ENCODE results near the gene FKBP7. TPM values are rescaled to one million over a fixed set of nuclear protein-coding genes. Genes with fewer than 3 reads are reported as not detected.
"Not testable (repeated sequence)": the region's sequence is repeated elsewhere in the genome, so short reads cannot be mapped to it uniquely, and the experiment has no call there.

FKBP7 gene, protein sequence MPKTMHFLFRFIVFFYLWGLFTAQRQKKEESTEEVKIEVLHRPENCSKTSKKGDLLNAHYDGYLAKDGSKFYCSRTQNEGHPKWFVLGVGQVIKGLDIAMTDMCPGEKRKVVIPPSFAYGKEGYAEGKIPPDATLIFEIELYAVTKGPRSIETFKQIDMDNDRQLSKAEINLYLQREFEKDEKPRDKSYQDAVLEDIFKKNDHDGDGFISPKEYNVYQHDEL
- total RNA-seq (1 to 10 TPM in 2 of 5 donors, under 1 TPM in 2, not detected in 1; 0.44 to 2.5 (median 1.4) TPM), total RNA-seq (0.50 to 4.6 (median 1.3) reads per million in 29 experiments)
- total RNA-seq (2013): 2.9 TPM

DNA sequence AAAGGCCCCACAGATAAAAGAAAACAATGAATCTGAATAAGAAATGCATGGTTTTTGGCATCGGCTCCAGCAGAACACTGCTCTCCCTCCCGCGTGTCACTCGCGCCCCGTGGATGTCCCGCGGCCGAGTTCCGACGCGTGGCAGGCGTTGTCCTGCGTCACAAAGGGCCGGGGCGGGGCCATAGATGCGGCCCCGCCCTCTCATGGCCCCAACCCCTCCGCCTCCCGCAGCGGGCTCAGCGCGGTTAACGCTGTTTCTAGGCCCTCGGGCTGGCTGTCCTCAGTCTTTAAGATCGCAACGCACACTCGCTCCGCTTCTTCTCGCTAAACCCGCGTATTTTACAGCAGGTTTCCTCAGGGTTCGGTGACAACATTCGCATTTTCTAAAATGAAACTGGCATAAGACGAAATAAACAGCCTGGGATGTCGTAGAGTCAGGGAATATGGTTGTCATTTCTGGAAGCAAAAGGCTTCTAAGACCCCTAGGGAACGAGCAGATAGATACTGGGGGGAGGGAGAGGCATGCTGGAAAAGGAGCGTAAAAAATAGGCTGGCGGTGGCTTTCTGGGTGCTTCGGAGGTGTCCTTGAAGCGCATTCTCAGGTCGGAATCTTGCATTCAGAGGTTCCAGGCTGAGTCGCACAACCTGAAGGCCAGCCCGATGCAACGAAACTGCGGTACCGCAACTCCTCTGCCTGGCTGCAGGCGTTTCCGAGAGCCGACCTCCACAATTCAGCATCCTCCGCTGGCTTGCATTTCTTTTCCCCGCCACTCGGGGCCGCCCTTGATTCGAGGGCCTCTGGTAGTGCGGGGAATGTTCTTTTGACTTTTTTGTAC lies at the start of gene FKBP7:
Gene FKBP7 (minus strand): TSS at position 162 of the 836 bp plus-strand sequence. CDS start 101 bp downstream, at position 61.
- peak within 1 kb of the TSS; percentile 96 to 98 (median 98) for H3K4me3 Mint-ChIP-seq
- H3K36me3 ChIP-seq (ENCODE audit: control insufficient read depth in 2 of 2, extremely low read depth in 1 of 2, insufficient read depth in 1 of 2, low read length in 1 of 2): no peaks in the 10 kb centered on the region
- H3K27ac Mint-ChIP-seq: peak within 1 kb of the TSS; percentile 98 to 99
- peaks cover 37 to 48% (median 43%) of the 10 kb centered on the region in 3 donors for H3K4me1 Mint-ChIP-seq
- no peaks in the 10 kb centered on the region for H3K9me3 ChIP-seq
- H3K9me3 Mint-ChIP-seq: no peaks in the 10 kb centered on the region
- ChIA-PET POLR2A (no interaction called here), CTCF (interaction anchor here in 1 of 2 donors (0.6 to 1.5 kb wide), 3 partner anchors 28 to 64 kb away, joined by 3 to 7 read pairs (median 3); partner anchors contain the start of genes PJVK and PRKRA)
- peak; percentile 77 to 85 (median 82) for ATAC-seq (replicated peaks in 1 of 4)
- peak; percentile 75 to 93 (median 85) for DNase-seq
- H3K36me3 Mint-ChIP-seq: no peaks in the 10 kb centered on the region
- peaks cover 21 to 41% of the 10 kb centered on the region in 2 experiments for H3K4me1 ChIP-seq (ENCODE audit: control insufficient read depth in 1 of 2, extremely low read depth in 1 of 2, insufficient read depth in 2 of 2, low read length in 2 of 2)
- under 1% methylated on average over 51 of the region's 56 CpGs for WGBS (ENCODE audit: insufficient coverage)
- no peaks in the 10 kb centered on the region for H3K27me3 ChIP-seq (replicated peaks in 1 of 2; ENCODE audit: control insufficient read depth in 2 of 2, extremely low read depth in 1 of 2, insufficient read depth in 2 of 2, low read length in 1 of 2)
- H3K4me3 ChIP-seq (ENCODE audit: control insufficient read depth in 1 of 2, extremely low read depth in 1 of 2, low read length in 1 of 2): peak within 1 kb of the TSS; percentile 80 to 92
- no peaks in the 10 kb centered on the region for H3K27me3 Mint-ChIP-seq
- H3K27ac ChIP-seq (ENCODE audit: low read length): peak within 1 kb of the TSS; percentile 92

DNA sequence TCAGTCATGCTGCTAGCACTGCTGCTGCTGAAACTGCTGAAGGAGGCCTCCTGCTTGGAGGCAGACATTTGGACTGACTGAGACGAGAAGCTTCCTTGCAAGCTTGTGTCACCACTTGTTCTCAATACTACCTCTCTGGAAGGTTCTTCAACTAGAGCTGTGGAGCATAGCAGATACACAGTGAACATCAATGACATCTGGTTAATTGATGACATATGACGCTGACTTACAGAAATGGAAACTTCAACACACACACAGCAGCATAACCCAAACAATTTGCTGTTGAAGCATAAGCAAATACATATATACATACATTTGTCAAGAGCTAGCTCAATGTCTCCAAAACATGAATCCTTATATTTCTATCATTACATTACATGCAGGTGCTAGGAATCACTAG lies 49.2 kb upstream of the FKBP7 start:
- Histone ChIP-seq H3K4me1 (ENCODE audit: control insufficient read depth in 1 of 2, extremely low read depth in 1 of 2, insufficient read depth in 2 of 2, low read length in 2 of 2) (peaks cover 3 to 9% of the 10 kb centered on the region in 2 experiments), H3K36me3 (ENCODE audit: control insufficient read depth in 2 of 2, extremely low read depth in 1 of 2, insufficient read depth in 1 of 2, low read length in 1 of 2) (peaks cover 8 to 23% of the 10 kb centered on the region in 2 donors), H3K27ac (ENCODE audit: low read length) (no peak overlapping the region), H3K27me3 (replicated peaks in 1 of 2; ENCODE audit: control insufficient read depth in 2 of 2, extremely low read depth in 1 of 2, insufficient read depth in 2 of 2, low read length in 1 of 2) (no peaks in the 10 kb centered on the region), H3K4me3 (ENCODE audit: control insufficient read depth in 1 of 2, extremely low read depth in 1 of 2, low read length in 1 of 2) (no peak overlapping the region), H3K9me3 (no peaks in the 10 kb centered on the region)
- ATAC-seq (replicated peaks in 1 of 4): no peak
- DNase-seq: no peak
- Mint-ChIP-seq H3K27ac (peak overlapping the region in 1 of 2 donors; percentile 22), H3K4me3 (no peak overlapping the region), H3K4me1 (peaks cover 15 to 59% (median 58%) of the 10 kb centered on the region in 3 donors), H3K9me3 (no peaks in the 10 kb centered on the region), H3K27me3 (no peaks in the 10 kb centered on the region), H3K36me3 (peaks cover 53% of the 10 kb centered on the region)
- WGBS (ENCODE audit: insufficient coverage): 86% methylated on average over 1 of the region's 2 CpGs
- CTCF ChIA-PET: interaction anchor here in 1 of 2 donors (0.5 kb wide), 1 partner anchor 758 kb away, joined by 3 read pairs; no protein-coding TSS in a partner anchor
- POLR2A ChIA-PET: no interaction called here

- peaks cover 3 to 9% of the 10 kb centered on the region in 2 experiments for H3K4me1 ChIP-seq (ENCODE audit: control insufficient read depth in 1 of 2, extremely low read depth in 1 of 2, insufficient read depth in 2 of 2, low read length in 2 of 2)
- H3K9me3 ChIP-seq: no peaks in the 10 kb centered on the region
- H3K27ac ChIP-seq (ENCODE audit: low read length): no peak overlapping the region
- H3K36me3 Mint-ChIP-seq: peaks cover 46% of the 10 kb centered on the region
- peaks cover 22 to 65% (median 61%) of the 10 kb centered on the region in 3 donors for H3K4me1 Mint-ChIP-seq
- WGBS (ENCODE audit: insufficient coverage): 100% methylated on average over 4 of the region's 4 CpGs
- H3K4me3 ChIP-seq (ENCODE audit: control insufficient read depth in 1 of 2, extremely low read depth in 1 of 2, low read length in 1 of 2): no peak overlapping the region
- H3K36me3 ChIP-seq (ENCODE audit: control insufficient read depth in 2 of 2, extremely low read depth in 1 of 2, insufficient read depth in 1 of 2, low read length in 1 of 2): peaks cover 0 to 10% of the 10 kb centered on the region in 2 donors
- POLR2A ChIA-PET: no interaction called here
- DNase-seq (no peak), ATAC-seq (replicated peaks in 1 of 4) (no peak)
- H3K27me3 ChIP-seq (replicated peaks in 1 of 2; ENCODE audit: control insufficient read depth in 2 of 2, extremely low read depth in 1 of 2, insufficient read depth in 2 of 2, low read length in 1 of 2): no peaks in the 10 kb centered on the region
- H3K4me3 Mint-ChIP-seq: no peak overlapping the region
- no peak overlapping the region for H3K27ac Mint-ChIP-seq
- no peaks in the 10 kb centered on the region for H3K27me3 Mint-ChIP-seq
- CTCF ChIA-PET: no interaction called here
- H3K9me3 Mint-ChIP-seq: peaks cover 0 to 6% (median 4%) of the 10 kb centered on the region in 3 donors
These were observed 47.9 kb upstream of the FKBP7 start for GRCh38 chr2:178526256-178526655.

DNA sequence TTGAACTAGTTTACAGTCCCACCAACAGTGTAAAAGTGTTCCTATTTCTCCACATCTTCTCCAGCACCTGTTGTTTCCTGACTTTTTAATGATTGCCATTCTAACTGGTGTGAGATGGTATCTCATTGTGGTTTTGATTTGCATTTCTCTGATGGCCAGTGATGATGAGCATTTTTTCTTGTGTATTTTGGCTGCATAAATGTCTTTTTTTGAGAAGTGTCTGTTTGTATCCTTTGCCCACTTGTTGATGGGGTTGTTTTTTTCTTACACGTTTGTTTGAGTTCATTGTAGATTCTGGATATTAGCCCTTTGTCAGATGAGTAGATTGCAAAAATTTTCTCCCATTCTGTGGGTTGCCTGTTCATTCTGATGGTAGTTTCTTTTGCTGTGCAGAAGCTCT lies 47.1 kb upstream of the FKBP7 start:
- H3K36me3 ChIP-seq (ENCODE audit: control insufficient read depth in 2 of 2, extremely low read depth in 1 of 2, insufficient read depth in 1 of 2, low read length in 1 of 2); CTCF ChIA-PET; H3K4me1 ChIP-seq (ENCODE audit: control insufficient read depth in 1 of 2, extremely low read depth in 1 of 2, insufficient read depth in 2 of 2, low read length in 2 of 2); H3K27me3 ChIP-seq (replicated peaks in 1 of 2; ENCODE audit: control insufficient read depth in 2 of 2, extremely low read depth in 1 of 2, insufficient read depth in 2 of 2, low read length in 1 of 2); ATAC-seq (replicated peaks in 1 of 4); POLR2A ChIA-PET; DNase-seq; H3K27ac Mint-ChIP-seq; H3K4me3 ChIP-seq (ENCODE audit: control insufficient read depth in 1 of 2, extremely low read depth in 1 of 2, low read length in 1 of 2); H3K9me3 Mint-ChIP-seq; H3K9me3 ChIP-seq; H3K27ac ChIP-seq (ENCODE audit: low read length); H3K4me3 Mint-ChIP-seq; H3K27me3 Mint-ChIP-seq: not testable (repeated sequence)
- peaks cover 23 to 60% (median 54%) of the 10 kb centered on the region in 3 donors for H3K4me1 Mint-ChIP-seq
- peaks cover 40% of the 10 kb centered on the region for H3K36me3 Mint-ChIP-seq
- WGBS (ENCODE audit: insufficient coverage): no CpG with 5 or more reads among the region's 1 CpG

- ATAC-seq (replicated peaks in 1 of 4); H3K27me3 ChIP-seq (replicated peaks in 1 of 2; ENCODE audit: control insufficient read depth in 2 of 2, extremely low read depth in 1 of 2, insufficient read depth in 2 of 2, low read length in 1 of 2); H3K9me3 Mint-ChIP-seq; H3K9me3 ChIP-seq; H3K27ac ChIP-seq (ENCODE audit: low read length); H3K36me3 ChIP-seq (ENCODE audit: control insufficient read depth in 2 of 2, extremely low read depth in 1 of 2, insufficient read depth in 1 of 2, low read length in 1 of 2); H3K27ac Mint-ChIP-seq; H3K4me3 ChIP-seq (ENCODE audit: control insufficient read depth in 1 of 2, extremely low read depth in 1 of 2, low read length in 1 of 2); H3K4me3 Mint-ChIP-seq; CTCF ChIA-PET; POLR2A ChIA-PET; DNase-seq; H3K4me1 ChIP-seq (ENCODE audit: control insufficient read depth in 1 of 2, extremely low read depth in 1 of 2, insufficient read depth in 2 of 2, low read length in 2 of 2); H3K27me3 Mint-ChIP-seq: not testable (repeated sequence)
- WGBS (ENCODE audit: insufficient coverage): no CpG with 5 or more reads among the region's 5 CpGs
- peaks cover 23 to 58% (median 51%) of the 10 kb centered on the region in 3 donors for H3K4me1 Mint-ChIP-seq
- H3K36me3 Mint-ChIP-seq: peaks cover 40% of the 10 kb centered on the region
These were observed 46.6 kb upstream of the FKBP7 start for GRCh38 chr2:178525010-178525409.

DNA sequence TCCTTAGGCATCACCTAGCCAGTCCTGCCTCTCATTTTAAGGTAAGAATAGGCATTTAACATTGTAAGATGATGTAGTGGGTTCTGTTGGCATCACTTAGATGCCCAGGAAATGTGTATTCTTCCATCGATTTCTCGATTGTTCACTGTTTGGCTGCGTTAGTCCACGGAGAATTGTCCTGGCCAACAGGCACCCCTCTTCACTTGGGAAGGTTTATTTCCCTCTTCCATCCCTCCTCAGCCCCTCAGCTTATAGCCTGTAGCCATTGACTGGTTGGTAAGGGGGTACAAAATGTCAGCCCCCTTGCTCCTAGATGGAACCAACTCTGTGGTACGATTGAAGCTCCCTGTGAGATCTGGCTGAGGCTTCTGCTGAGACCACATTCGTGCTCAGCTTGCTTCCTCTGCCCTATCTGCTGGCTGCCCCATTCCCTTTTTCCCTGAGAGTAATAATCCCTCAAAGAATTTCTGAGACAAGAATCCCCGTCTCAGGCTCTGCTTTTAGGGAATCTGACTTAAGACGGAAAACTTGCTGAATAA lies 45.3 kb upstream of the FKBP7 start:
- peak overlapping the region; percentile 85 to 93 (median 91) for H3K4me3 Mint-ChIP-seq
- peak in 2 of 4 experiments; percentile 7 to 8 for ATAC-seq (replicated peaks in 1 of 4)
- Histone ChIP-seq H3K36me3 (ENCODE audit: control insufficient read depth in 2 of 2, extremely low read depth in 1 of 2, insufficient read depth in 1 of 2, low read length in 1 of 2) (peaks cover 0 to 6% of the 10 kb centered on the region in 2 donors), H3K9me3 (no peaks in the 10 kb centered on the region), H3K4me3 (ENCODE audit: control insufficient read depth in 1 of 2, extremely low read depth in 1 of 2, low read length in 1 of 2) (peak overlapping the region; percentile 70 to 75), H3K27ac (ENCODE audit: low read length) (peak overlapping the region; percentile 55), H3K27me3 (replicated peaks in 1 of 2; ENCODE audit: control insufficient read depth in 2 of 2, extremely low read depth in 1 of 2, insufficient read depth in 2 of 2, low read length in 1 of 2) (no peaks in the 10 kb centered on the region), H3K4me1 (ENCODE audit: control insufficient read depth in 1 of 2, extremely low read depth in 1 of 2, insufficient read depth in 2 of 2, low read length in 2 of 2) (peaks cover 3 to 9% of the 10 kb centered on the region in 2 experiments)
- peak in 1 of 35 experiments; percentile 10 for DNase-seq
- H3K4me1 Mint-ChIP-seq: peaks cover 23 to 51% (median 47%) of the 10 kb centered on the region in 3 donors
- WGBS (ENCODE audit: insufficient coverage): 38% methylated on average over 2 of the region's 8 CpGs
- peaks cover 35% of the 10 kb centered on the region for H3K36me3 Mint-ChIP-seq
- H3K27ac Mint-ChIP-seq: peak overlapping the region; percentile 71 to 91
- ChIA-PET CTCF (interaction anchor here in 1 of 2 donors (0.6 to 2.5 kb wide), 4 partner anchors 41 to 109 kb away, joined by 3 to 9 read pairs (median 4); no protein-coding TSS in a partner anchor), POLR2A (interaction anchor here in 1 of 2 donors (0.5 kb wide), 1 partner anchor 71 kb away, joined by 4 read pairs; no protein-coding TSS in a partner anchor)
- H3K27me3 Mint-ChIP-seq: no peaks in the 10 kb centered on the region
- H3K9me3 Mint-ChIP-seq: peaks cover 0 to 6% (median 4%) of the 10 kb centered on the region in 3 donors

Data from T-cell (primary cell).